IMR-90 (cell line): ENCODE data around the gene PSMD8. TPM values are rescaled to one million over a fixed set of nuclear protein-coding genes. Genes with fewer than 3 reads are reported as not detected.

Source experiments
- ATAC-seq: fragments of 200-7000 bp; cut with Tn5 transposase; 2 replicates; pipeline ENCODE4 v1.9.1; 2020; ENCODE audit warnings: low read depth, mild to moderate bottlenecking, moderate library complexity
- BruUV-seq: library from RNA; stranded (reverse); fragments of 400-500 nt; replicated peaks from 2 replicates; lab custom pipeline; 2021; lab: Mats Ljungman, UMichigan
- CTCF ChIA-PET: fragments of 300-600 bp; formaldehyde crosslinking; extraction: SDS; loops from one replicate; lab custom pipeline; 2021; ENCODE audit warnings: antibody characterized with exemption; lab: Yijun Ruan, JAX
- POLR2A ChIA-PET: fragments of 300-600 bp; sonication (Branson Sonifier 250); formaldehyde crosslinking; loops from one replicate; lab custom pipeline; 2022; ENCODE audit warnings: antibody characterized with exemption; ENCODE audit not compliant: unreplicated experiment; lab: Charles Lee
- DNase-seq: peaks from one replicate; pipeline ENCODE4 v3.0.0; 2013
- H2AFZ ChIP-seq: replicated peaks from 2 replicates; pipeline ENCODE3; 2013; ENCODE audit warnings: low read length, mild to moderate bottlenecking; ENCODE audit not compliant: poor library complexity
- H2AK5ac ChIP-seq: 2 replicates; pipeline ENCODE4 v1.6.1; 2013; ENCODE audit warnings: low read depth, low read length, inconsistent platforms
- H2AK9ac ChIP-seq: replicated peaks from 2 replicates; pipeline ENCODE3; 2013; ENCODE audit warnings: mild to moderate bottlenecking, low read depth, low read length, moderate library complexity; ENCODE audit not compliant: poor library complexity
- H2BK120ac ChIP-seq: 2 replicates; pipeline ENCODE4 v1.6.1; 2013; ENCODE audit warnings: low read depth, low read length, inconsistent platforms
- H2BK15ac ChIP-seq: 3 replicates; pipeline ENCODE4 v1.6.1; 2013; ENCODE audit warnings: low read depth, low read length, inconsistent platforms
- H2BK20ac ChIP-seq: 2 replicates; pipeline ENCODE4 v1.6.1; 2013; ENCODE audit warnings: low read depth, mild to moderate bottlenecking, inconsistent platforms, low read length, moderate library complexity
- H2BK5ac ChIP-seq: 2 replicates; pipeline ENCODE4 v1.6.1; 2013; ENCODE audit warnings: mild to moderate bottlenecking, low read depth, low read length, inconsistent platforms; ENCODE audit not compliant: poor library complexity, severe bottlenecking
- H3K14ac ChIP-seq: replicated peaks from 2 replicates; pipeline ENCODE4 v1.6.1; 2013; ENCODE audit warnings: low read depth, low read length, inconsistent platforms
- H3K18ac ChIP-seq: 2 replicates; pipeline ENCODE4 v1.6.1; 2013; ENCODE audit warnings: low read depth, low read length, control low read depth
- H3K23ac ChIP-seq: 2 replicates; pipeline ENCODE4 v1.6.1; 2013; ENCODE audit warnings: low read depth, low read length, inconsistent platforms
- H3K27ac ChIP-seq: 2 replicates; pipeline ENCODE4 v1.5.1; 2013; ENCODE audit warnings: mild to moderate bottlenecking, control low read depth, low read length; ENCODE audit not compliant: insufficient read depth
- H3K27me3 ChIP-seq: 2 replicates; pipeline ENCODE4 v1.6.1; 2013; ENCODE audit warnings: low read length; ENCODE audit not compliant: control insufficient read depth, insufficient read depth
- H3K36me3 ChIP-seq: 2 replicates; pipeline ENCODE4 v1.6.1; 2013; ENCODE audit warnings: low read length, mixed read lengths; ENCODE audit not compliant: control insufficient read depth, insufficient read depth
- H3K4ac ChIP-seq: 2 replicates; pipeline ENCODE4 v1.6.1; 2013; ENCODE audit warnings: low read depth, low read length, inconsistent platforms
- H3K4me1 ChIP-seq: 2 replicates; pipeline ENCODE4 v1.6.1; 2013; ENCODE audit warnings: low read length, mixed read lengths; ENCODE audit not compliant: control insufficient read depth, insufficient read depth
- H3K4me2 ChIP-seq: 2 replicates; pipeline ENCODE4 v1.6.1; 2013; ENCODE audit warnings: low read depth, mild to moderate bottlenecking, control low read depth, low read length, moderate library complexity
- H3K4me3 ChIP-seq: 2 replicates; pipeline ENCODE4 v1.5.1; 2013; ENCODE audit warnings: low read depth, mild to moderate bottlenecking, control low read depth, low read length, moderate library complexity; ENCODE audit not compliant: insufficient read depth
- H3K56ac ChIP-seq: 2 replicates; pipeline ENCODE4 v1.6.1; 2013; ENCODE audit warnings: low read length, inconsistent platforms; ENCODE audit not compliant: insufficient read depth; ENCODE audit errors: extremely low read depth
- H3K79me1 ChIP-seq, 2 experiments: 2 replicates each; pipeline ENCODE4 v1.6.1; 2013; ENCODE audit warnings: low read length in 2 of 2, inconsistent platforms in 1 of 2, low read depth in 1 of 2
- H3K9ac ChIP-seq: 2 replicates; pipeline ENCODE4 v1.6.1; 2013; ENCODE audit warnings: low read depth, low read length, control low read depth
- H3K9me1 ChIP-seq: 2 replicates; pipeline ENCODE4 v1.6.1; 2013; ENCODE audit warnings: low read length, inconsistent platforms; ENCODE audit not compliant: insufficient read depth
- H3K9me3 ChIP-seq: 2 replicates; pipeline ENCODE4 v1.6.1; 2013; ENCODE audit warnings: low read length; ENCODE audit not compliant: control insufficient read depth, insufficient read depth
- H4K20me1 ChIP-seq: 2 replicates; pipeline ENCODE4 v1.6.1; 2013; ENCODE audit warnings: low read length, inconsistent platforms; ENCODE audit not compliant: insufficient read depth
- H4K5ac ChIP-seq: 2 replicates; pipeline ENCODE4 v1.6.1; 2013; ENCODE audit warnings: mild to moderate bottlenecking, low read depth, low read length, control low read depth
- H4K8ac ChIP-seq, 2 experiments: 2 replicates each; pipeline ENCODE4 v1.6.1; 2013; ENCODE audit warnings: low read depth in 2 of 2, low read length in 2 of 2, control low read depth in 1 of 2, inconsistent platforms in 1 of 2
- H4K91ac ChIP-seq: 2 replicates; pipeline ENCODE4 v1.6.1; 2013; ENCODE audit warnings: low read depth, low read length, inconsistent platforms; ENCODE audit not compliant: insufficient read depth
- BHLHE40 ChIP-seq: fragments of 150-350 bp; IDR thresholded peaks from 2 replicates; pipeline ENCODE4 v1.6.1; 2016; ENCODE audit warnings: mild to moderate bottlenecking, low read depth, low read length
- CHD1 ChIP-seq: IDR thresholded peaks from 2 replicates; pipeline ENCODE4 v1.6.1; 2012; ENCODE audit warnings: low read depth, low read length, improper control_type of control experiment
- MAFK ChIP-seq: IDR thresholded peaks from 2 replicates; pipeline ENCODE4 v1.6.1; 2012; ENCODE audit warnings: low read depth, low read length, improper control_type of control experiment
- MAZ ChIP-seq: IDR thresholded peaks from 2 replicates; pipeline ENCODE4 v1.6.1; 2012; ENCODE audit warnings: low read depth, mild to moderate bottlenecking, low read length, improper control_type of control experiment, moderate library complexity, borderline replicate concordance
- RAD21 ChIP-seq: IDR thresholded peaks from 2 replicates; pipeline ENCODE4 v1.6.1; 2012; ENCODE audit warnings: low read length, improper control_type of control experiment
- USF2 ChIP-seq: fragments of 150-350 bp; IDR thresholded peaks from 2 replicates; pipeline ENCODE4 v1.6.1; 2017; ENCODE audit warnings: mild to moderate bottlenecking, antibody characterized with exemption, low read length, low read depth
- WGBS, 2 experiments: methylation state at CpG; one replicate each; pipeline versions ENCODE4 v1.1.5 to v1.1.7; 2013; ENCODE audit warnings: missing lambda C conversion rate in 2 of 2; ENCODE audit not compliant: insufficient read length in 1 of 2; ENCODE audit errors: extremely low coverage in 2 of 2; 5-methylcytosine and 5-hydroxymethylcytosine counted together
- dilution Hi-C: fragments of 300-500 bp; cut with HindIII; formaldehyde crosslinking; loops from one replicate; pipeline ENCODE4 v1.14.3; 2018; ENCODE audit warnings: low sequenced_read_pairs; ENCODE audit not compliant: unreplicated experiment
- in situ Hi-C: fragments of 300-500 bp; cut with MboI; formaldehyde crosslinking; loops from 3 replicates; pipeline ENCODE4 v1.14.3; 2019; ENCODE audit warnings: low sequenced_read_pairs, inconsistent platforms, mixed read lengths
- intact Hi-C: fragments of 100-400 bp; cut with micrococcal nuclease; formaldehyde crosslinking; loops from 2 replicates; pipeline ENCODE4 v1.10.0; 2022
- polyA plus RNA-seq, 3 experiments: library from polyadenylated mRNA; depleted of rRNA; stranded (reverse); fragments of >200 nt; gene quantifications; 2 replicates each; pipeline ENCODE4 v1.2.3, GENCODE V29; 2012; ENCODE audit warnings: low replicate concordance in 1 of 3
- total RNA-seq: library from RNA; depleted of rRNA; stranded (reverse); fragments of >200 nt; gene quantifications from 2 replicates; pipeline ENCODE4 v1.2.3, GENCODE V29; 2012
- TF ChIP-seq, protein P1 (sequence below): fragments of 150-350 bp; IDR thresholded peaks from 2 replicates; pipeline ENCODE4 v1.6.1; 2016; ENCODE audit warnings: low read depth, mild to moderate bottlenecking, low read length, moderate library complexity, borderline replicate concordance

The PSMD8 gene
- total and polyA plus RNA-seq, 2 of the 4 experiments (the other 2 are of a cell fraction) = 475 to 644 TPM

GRCh38 chr19:38326591-38326990 lies 47.8 kb upstream of the PSMD8 start (continued):
- no peak for TF ChIP-seq CHD1
- TF ChIP-seq RAD21 = no peak
- no peak for TF ChIP-seq MAZ
- no peak for TF ChIP-seq USF2
- TF ChIP-seq BHLHE40 = no peak
- no peak for TF ChIP-seq MAFK

- Histone ChIP-seq H2AK5ac (no peak overlapping the region), H3K9me1 (no peaks in the 10 kb centered on the region), H3K23ac (no peak overlapping the region), H3K9me3 (no peaks in the 10 kb centered on the region), H3K79me1 (no peaks in the 10 kb centered on the region), H4K91ac (no peak overlapping the region), H3K27ac (no peak overlapping the region), H3K36me3 (peaks cover 18% of the 10 kb centered on the region), H4K20me1 (no peaks in the 10 kb centered on the region), H2AFZ (peak overlapping the region; percentile 58), H3K4me1 (no peaks in the 10 kb centered on the region), H3K14ac (no peak overlapping the region), H3K4me2 (no peak overlapping the region), H2BK15ac (no peak overlapping the region), H4K5ac (no peak overlapping the region), H3K9ac (no peak overlapping the region), H3K56ac (no peak overlapping the region), H3K18ac (no peak overlapping the region), H2AK9ac (no peak overlapping the region), H3K4me3 (no peak overlapping the region), H2BK5ac (no peak overlapping the region), H4K8ac (no peak overlapping the region), H2BK120ac (no peak overlapping the region), H2BK20ac (no peak overlapping the region), H3K27me3 (no peaks in the 10 kb centered on the region), H3K4ac (no peak overlapping the region)
- DNase-seq (no peak), ATAC-seq (no peak)
- dilution Hi-C loops (no loop called here), in situ Hi-C loops (loop anchor here (5.0 to 10.0 kb wide), 2 partner anchors 97 to 435 kb away; no protein-coding TSS in a partner anchor), intact Hi-C loops (no loop called here)
- BruUV-seq = no TSS peak
- TF ChIP-seq MAFK = no peak
- TF ChIP-seq, protein P1, sequence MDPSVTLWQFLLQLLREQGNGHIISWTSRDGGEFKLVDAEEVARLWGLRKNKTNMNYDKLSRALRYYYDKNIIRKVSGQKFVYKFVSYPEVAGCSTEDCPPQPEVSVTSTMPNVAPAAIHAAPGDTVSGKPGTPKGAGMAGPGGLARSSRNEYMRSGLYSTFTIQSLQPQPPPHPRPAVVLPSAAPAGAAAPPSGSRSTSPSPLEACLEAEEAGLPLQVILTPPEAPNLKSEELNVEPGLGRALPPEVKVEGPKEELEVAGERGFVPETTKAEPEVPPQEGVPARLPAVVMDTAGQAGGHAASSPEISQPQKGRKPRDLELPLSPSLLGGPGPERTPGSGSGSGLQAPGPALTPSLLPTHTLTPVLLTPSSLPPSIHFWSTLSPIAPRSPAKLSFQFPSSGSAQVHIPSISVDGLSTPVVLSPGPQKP = no peak
- POLR2A ChIA-PET = no interaction called here
- 90% methylated on average over 6 of the region's 7 CpGs; no CpG with 5 or more reads in 1 of the 2 experiments for WGBS, 2 experiments
- CTCF ChIA-PET = no interaction called here
Measured at GRCh38 chr19:38329651-38330050, 44.7 kb upstream of the PSMD8 start.
